Karpas-422 (cell line): ENCODE measurements around the gene PKN1. TPM values are rescaled to one million over a fixed set of nuclear protein-coding genes. Genes with fewer than 3 reads are reported as not detected.
A peak's percentile ranks its signal among the peaks of the same experiment; 100 is the strongest.

Experiments
- DNase-seq: peaks from one replicate; pipeline ENCODE4 v3.0.0-alpha.2; 2015
- H2AFZ ChIP-seq: fragments of 200-600 bp; sonication (generic); 2 replicates; pipeline ENCODE4 v1.6.1; 2014; ENCODE audit warnings: antibody characterized with exemption, low read length, mixed read lengths
- H3K27ac ChIP-seq: fragments of 200-600 bp; sonication (generic); 2 replicates; pipeline ENCODE4 v1.5.1; 2014; ENCODE audit warnings: mild to moderate bottlenecking, low read length, moderate library complexity
- H3K27me3 ChIP-seq: fragments of 200-600 bp; sonication (generic); 2 replicates; pipeline ENCODE4 v1.6.1; 2014; ENCODE audit warnings: low read length, mixed read lengths
- H3K36me3 ChIP-seq: fragments of 200-600 bp; sonication (generic); 2 replicates; pipeline ENCODE4 v1.6.1; 2014; ENCODE audit warnings: low read length, mixed read lengths; ENCODE audit not compliant: insufficient read depth
- H3K4me1 ChIP-seq: fragments of 200-600 bp; sonication (generic); 2 replicates; pipeline ENCODE4 v1.6.1; 2014; ENCODE audit warnings: mild to moderate bottlenecking, low read length, mixed read lengths
- H3K4me2 ChIP-seq: fragments of 200-600 bp; sonication (generic); 2 replicates; pipeline ENCODE4 v1.6.1; 2014; ENCODE audit warnings: low read length, low read depth, mild to moderate bottlenecking; ENCODE audit not compliant: poor library complexity, severe bottlenecking
- H3K4me3 ChIP-seq: fragments of 200-600 bp; sonication (generic); 2 replicates; pipeline ENCODE4 v1.5.1; 2014; ENCODE audit warnings: mild to moderate bottlenecking, antibody characterized with exemption, low read length, mixed read lengths
- H3K79me2 ChIP-seq: fragments of 200-600 bp; sonication (generic); 2 replicates; pipeline ENCODE4 v1.6.1; 2014; ENCODE audit warnings: mild to moderate bottlenecking, low read length, mixed read lengths
- H3K9ac ChIP-seq: fragments of 200-600 bp; sonication (generic); 2 replicates; pipeline ENCODE4 v1.6.0; 2014; ENCODE audit warnings: low read length
- H3K9me2 ChIP-seq: fragments of 200-600 bp; sonication (generic), shearing (Covaris generic); replicated peaks from 2 replicates; pipeline ENCODE4 v1.6.0; 2014; ENCODE audit warnings: mild to moderate bottlenecking, low read length, moderate library complexity; ENCODE audit not compliant: insufficient read depth
- H3K9me3 ChIP-seq: fragments of 300-700, 200-600 bp; sonication (generic); 2 replicates; pipeline ENCODE4 v1.6.1; 2014; ENCODE audit warnings: low read length, mixed read lengths
- H4K20me1 ChIP-seq: fragments of 200-600 bp; sonication (generic); 2 replicates; pipeline ENCODE4 v1.6.1; 2014; ENCODE audit warnings: mild to moderate bottlenecking, antibody characterized with exemption, low read length, low read depth; ENCODE audit not compliant: insufficient read depth
- total RNA-seq: library from RNA; depleted of rRNA; stranded (reverse); fragments of >200 nt; shearing (Covaris generic); gene quantifications from 2 replicates; pipeline ENCODE4 v1.2.3, GENCODE V29; 2014; ENCODE audit warnings: low replicate concordance

Gene PKN1
- total RNA-seq, 1 experiment from 2014 or later, result 66.3 TPM

DNA sequence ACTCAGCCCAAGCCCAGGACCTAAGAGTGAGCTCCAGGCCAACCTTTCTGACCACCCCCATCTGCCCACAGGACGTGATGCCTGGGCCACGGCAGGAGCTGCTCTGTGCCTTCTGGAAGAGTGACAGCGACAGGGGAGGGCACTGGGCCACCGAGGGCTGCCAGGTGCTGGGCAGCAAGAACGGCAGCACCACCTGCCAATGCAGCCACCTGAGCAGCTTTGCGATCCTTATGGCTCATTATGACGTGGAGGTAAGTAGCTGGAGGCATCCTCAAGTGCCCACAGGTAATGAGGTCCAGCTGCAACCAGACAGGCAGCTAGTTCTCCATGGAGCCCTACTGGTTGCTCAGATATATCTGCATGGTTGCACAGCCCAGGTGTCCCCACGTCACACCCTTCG is 28.8 kb upstream of the PKN1 start:
- Histone ChIP-seq H4K20me1 (peaks cover 5% of the 10 kb centered on the region; the same call in 1 of the 2 replicates), H2AFZ (no peak overlapping the region), H3K4me1 (peaks cover 10% of the 10 kb centered on the region), H3K79me2 (no peaks in the 10 kb centered on the region), H3K4me3 (no peak overlapping the region), H3K9me3 (no peaks in the 10 kb centered on the region), H3K4me2 (no peak overlapping the region), H3K27ac (no peak overlapping the region), H3K9me2 (no peaks in the 10 kb centered on the region), H3K36me3 (0 out of 2 replicates have a peak, but pooled peaks cover under 1% of the 10 kb centered on the region), H3K9ac (no peak overlapping the region), H3K27me3 (no peaks in the 10 kb centered on the region)
- no peak for DNase-seq

GRCh38 chr19:14405380-14405757 is 27.7 kb upstream of the PKN1 start:
- no peak for DNase-seq
- Histone ChIP-seq H3K4me3 (no peak overlapping the region), H2AFZ (no peak overlapping the region), H3K27me3 (no peaks in the 10 kb centered on the region), H3K9me3 (no peaks in the 10 kb centered on the region), H3K4me2 (no peak overlapping the region), H3K36me3 (0 out of 2 replicates have a peak, but pooled peaks cover 5% of the 10 kb centered on the region), H3K9ac (no peak overlapping the region), H4K20me1 (peaks cover 11% of the 10 kb centered on the region), H3K27ac (no peak overlapping the region), H3K9me2 (no peaks in the 10 kb centered on the region), H3K4me1 (peaks cover 10% of the 10 kb centered on the region), H3K79me2 (no peaks in the 10 kb centered on the region)

DNA sequence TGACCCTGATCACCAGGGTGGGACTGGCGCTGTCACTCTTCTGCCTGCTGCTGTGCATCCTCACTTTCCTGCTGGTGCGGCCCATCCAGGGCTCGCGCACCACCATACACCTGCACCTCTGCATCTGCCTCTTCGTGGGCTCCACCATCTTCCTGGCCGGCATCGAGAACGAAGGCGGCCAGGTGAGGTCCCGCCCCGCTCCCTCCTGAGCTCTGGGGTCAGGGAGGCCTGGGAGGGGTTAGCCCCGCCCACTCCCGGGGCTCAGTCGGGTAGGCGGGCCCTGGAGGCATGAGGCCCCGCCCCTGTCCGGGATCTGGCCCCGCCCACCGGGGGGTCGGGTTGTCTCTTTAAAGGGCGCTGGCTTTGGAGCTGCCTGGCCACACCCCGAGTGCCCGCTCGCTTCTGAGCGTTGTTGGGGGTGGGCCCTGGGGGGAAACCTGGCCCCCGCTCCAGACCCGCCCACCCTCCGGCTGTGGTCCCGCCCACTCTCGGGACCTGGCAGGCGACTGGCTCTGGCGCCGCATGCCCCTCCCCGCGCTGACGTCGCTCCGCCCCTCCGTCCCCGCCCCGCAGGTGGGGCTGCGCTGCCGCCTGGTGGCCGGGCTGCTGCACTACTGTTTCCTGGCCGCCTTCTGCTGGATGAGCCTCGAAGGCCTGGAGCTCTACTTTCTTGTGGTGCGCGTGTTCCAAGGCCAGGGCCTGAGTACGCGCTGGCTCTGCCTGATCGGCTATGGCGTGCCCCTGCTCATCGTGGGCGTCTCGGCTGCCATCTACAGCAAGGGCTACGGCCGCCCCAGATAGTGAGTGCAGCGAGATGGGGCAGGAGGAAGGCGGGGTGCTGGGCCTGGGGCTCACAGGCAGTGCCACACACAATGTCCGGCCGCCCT is 27.1 kb upstream of the PKN1 start:
- no peaks in the 10 kb centered on the region for H3K79me2 ChIP-seq
- H3K4me3 ChIP-seq, result no peak overlapping the region
- H3K27me3 ChIP-seq, result no peaks in the 10 kb centered on the region
- H2AFZ ChIP-seq, result no peak overlapping the region
- H3K9me3 ChIP-seq, result no peaks in the 10 kb centered on the region
- no peaks in the 10 kb centered on the region for H3K9me2 ChIP-seq
- H3K4me1 ChIP-seq, result peaks cover 12% of the 10 kb centered on the region
- DNase-seq, result peak; percentile 98
- H3K27ac ChIP-seq, result no peak overlapping the region
- H3K9ac ChIP-seq, result no peak overlapping the region
- peaks cover 17% of the 10 kb centered on the region for H4K20me1 ChIP-seq
- H3K4me2 ChIP-seq, result no peak overlapping the region
- peaks cover 10% of the 10 kb centered on the region; the same call in 1 of the 2 replicates for H3K36me3 ChIP-seq

- H4K20me1 ChIP-seq, result peaks cover 25% of the 10 kb centered on the region
- DNase-seq, result no peak
- peaks cover 18% of the 10 kb centered on the region; the same call in 1 of the 2 replicates for H3K36me3 ChIP-seq
- no peak overlapping the region for H3K27ac ChIP-seq
- H2AFZ ChIP-seq, result no peak overlapping the region
- H3K27me3 ChIP-seq, result no peaks in the 10 kb centered on the region
- no peaks in the 10 kb centered on the region for H3K9me3 ChIP-seq
- H3K79me2 ChIP-seq, result peaks cover 2% of the 10 kb centered on the region
- H3K4me2 ChIP-seq, result no peak overlapping the region
- H3K4me1 ChIP-seq, result peaks cover 21% of the 10 kb centered on the region
- no peak overlapping the region for H3K4me3 ChIP-seq
- no peaks in the 10 kb centered on the region for H3K9me2 ChIP-seq
- no peak overlapping the region for H3K9ac ChIP-seq
Measured at GRCh38 chr19:14406645-14407401, 26.3 kb upstream of the PKN1 start.

DNA sequence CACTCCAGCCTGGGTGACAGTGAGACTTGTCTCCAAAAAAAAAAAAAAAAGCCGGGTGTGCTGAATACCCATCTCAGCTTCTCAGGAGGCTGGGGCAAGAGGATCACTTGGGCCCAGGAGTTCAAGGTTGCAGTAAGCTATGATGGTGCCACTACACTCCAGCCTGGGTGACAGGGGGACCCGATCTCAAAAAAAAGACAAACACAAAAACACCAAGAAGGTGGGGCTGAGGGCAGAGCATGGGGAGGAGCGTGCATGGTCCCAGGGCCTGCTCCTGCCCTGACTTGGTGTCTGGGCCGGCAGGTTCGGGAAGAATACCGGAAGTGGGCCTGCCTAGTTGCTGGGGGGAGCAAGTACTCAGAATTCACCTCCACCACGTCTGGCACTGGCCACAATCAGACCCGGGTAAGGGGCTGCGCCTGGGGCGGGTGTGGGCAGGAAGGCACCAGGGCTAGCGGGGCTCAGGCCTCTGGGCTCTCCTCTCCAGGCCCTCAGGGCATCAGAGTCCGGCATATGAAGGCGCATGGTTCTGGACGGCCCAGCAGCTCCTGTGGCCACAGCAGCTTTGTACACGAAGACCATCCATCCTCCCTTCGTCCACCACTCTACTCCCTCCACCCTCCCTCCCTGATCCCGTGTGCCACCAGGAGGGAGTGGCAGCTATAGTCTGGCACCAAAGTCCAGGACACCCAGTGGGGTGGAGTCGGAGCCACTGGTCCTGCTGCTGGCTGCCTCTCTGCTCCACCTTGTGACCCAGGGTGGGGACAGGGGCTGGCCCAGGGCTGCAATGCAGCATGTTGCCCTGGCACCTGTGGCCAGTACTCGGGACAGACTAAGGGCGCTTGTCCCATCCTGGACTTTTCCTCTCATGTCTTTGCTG is 25.3 kb upstream of the PKN1 start:
- H3K27me3 ChIP-seq, result no peaks in the 10 kb centered on the region

GRCh38 chr19:14408491-14409145 is 24.5 kb upstream of the PKN1 start:
- Histone ChIP-seq H3K27me3 (no peaks in the 10 kb centered on the region), H3K27ac (no peak overlapping the region), H3K79me2 (peaks cover 20% of the 10 kb centered on the region), H3K4me1 (peaks cover 39% of the 10 kb centered on the region), H3K36me3 (peaks cover 25% of the 10 kb centered on the region), H3K9ac (no peak overlapping the region), H3K4me3 (no peak overlapping the region), H4K20me1 (peaks cover 43% of the 10 kb centered on the region), H3K4me2 (no peak overlapping the region), H3K9me2 (no peaks in the 10 kb centered on the region), H3K9me3 (no peaks in the 10 kb centered on the region), H2AFZ (no peak overlapping the region)
- peak; percentile 59 for DNase-seq

More for the DNA sequence above, 25.3 kb upstream of the PKN1 start:
- H3K27ac ChIP-seq, result no peak overlapping the region
- DNase-seq, result no peak
- H3K79me2 ChIP-seq, result peaks cover 13% of the 10 kb centered on the region
- H2AFZ ChIP-seq, result no peak overlapping the region
- H3K9ac ChIP-seq, result no peak overlapping the region
- H3K4me1 ChIP-seq, result peaks cover 31% of the 10 kb centered on the region
- H3K9me3 ChIP-seq, result no peaks in the 10 kb centered on the region
- no peaks in the 10 kb centered on the region for H3K9me2 ChIP-seq
- H4K20me1 ChIP-seq, result peaks cover 35% of the 10 kb centered on the region
- H3K4me3 ChIP-seq, result no peak overlapping the region
- H3K36me3 ChIP-seq, result peaks cover 25% of the 10 kb centered on the region
- H3K4me2 ChIP-seq, result no peak overlapping the region

- Histone ChIP-seq H3K79me2 (peaks cover 27% of the 10 kb centered on the region), H2AFZ (no peak overlapping the region), H3K9me2 (no peaks in the 10 kb centered on the region), H3K36me3 (peaks cover 25% of the 10 kb centered on the region), H3K4me3 (no peak overlapping the region), H3K27me3 (no peaks in the 10 kb centered on the region), H3K4me2 (no peak overlapping the region), H3K27ac (no peak overlapping the region), H3K4me1 (peaks cover 43% of the 10 kb centered on the region), H3K9me3 (no peaks in the 10 kb centered on the region), H4K20me1 (peaks cover 47% of the 10 kb centered on the region), H3K9ac (no peak overlapping the region)
- no peak for DNase-seq
Measured at GRCh38 chr19:14409146-14410023, 23.7 kb upstream of the PKN1 start.
